ENCODE results near the gene MFRP.

The MFRP gene

DNA sequence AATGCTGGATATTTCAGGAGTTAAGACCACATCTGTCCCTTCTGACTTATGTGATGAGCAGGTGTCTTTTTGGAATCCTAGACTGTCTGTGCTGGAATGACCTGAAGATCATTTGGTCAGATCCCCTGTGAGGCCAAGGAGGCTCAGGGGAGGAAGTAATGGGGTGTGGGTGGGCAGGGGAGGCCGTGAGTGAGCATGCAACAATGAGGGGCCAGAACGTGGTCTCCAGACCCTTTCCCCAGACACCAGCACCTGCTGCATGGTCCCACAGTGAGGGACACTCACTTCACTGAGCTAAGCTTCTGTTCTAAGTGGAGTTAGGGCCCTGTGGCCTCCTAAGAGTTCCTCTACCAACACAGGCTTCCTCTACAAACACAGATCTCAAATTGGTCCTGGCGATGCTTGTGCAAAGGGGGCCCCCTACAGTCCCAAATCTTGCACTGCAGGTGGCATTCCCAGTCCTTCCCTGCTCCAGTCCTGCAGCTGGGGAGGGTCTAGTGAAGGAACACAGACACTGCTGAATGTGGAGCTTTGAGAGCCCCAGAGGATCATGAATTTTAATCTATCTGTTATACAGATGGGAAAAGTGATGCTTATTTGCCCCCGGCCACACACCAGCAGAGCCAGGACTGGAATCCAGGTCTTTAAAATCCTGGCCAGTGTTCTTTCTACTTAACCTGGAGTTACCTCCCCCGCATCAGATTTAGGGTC, 27.6 kb upstream of the MFRP start:
- no peak for TF ChIP-seq PAX5 (IDR thresholded peaks at IDR 0.05; ENCODE audit: insufficient read depth, low read length, severe bottlenecking)
- no peak for TF ChIP-seq POLR2A (IDR thresholded peaks at IDR 0.05; ENCODE audit: low read depth, low read length)
- TF ChIP-seq SPI1 (IDR thresholded peaks at IDR 0.05; ENCODE audit: low read depth, low read length) = no peak
- no peak for TF ChIP-seq POU2F2 (IDR thresholded peaks at IDR 0.05; ENCODE audit: low read depth, low read length)
- TF ChIP-seq POLR2AphosphoS5 (IDR thresholded peaks at IDR 0.05; ENCODE audit: low read depth, low read length) = no peak
- no peak for TF ChIP-seq TAF1 (IDR thresholded peaks at IDR 0.05; ENCODE audit: low read depth, low read length)
- FAIRE-seq (peak; percentile 38), DNase-seq (ENCODE audit: insufficient read length, low spot score) (no peak)

DNA sequence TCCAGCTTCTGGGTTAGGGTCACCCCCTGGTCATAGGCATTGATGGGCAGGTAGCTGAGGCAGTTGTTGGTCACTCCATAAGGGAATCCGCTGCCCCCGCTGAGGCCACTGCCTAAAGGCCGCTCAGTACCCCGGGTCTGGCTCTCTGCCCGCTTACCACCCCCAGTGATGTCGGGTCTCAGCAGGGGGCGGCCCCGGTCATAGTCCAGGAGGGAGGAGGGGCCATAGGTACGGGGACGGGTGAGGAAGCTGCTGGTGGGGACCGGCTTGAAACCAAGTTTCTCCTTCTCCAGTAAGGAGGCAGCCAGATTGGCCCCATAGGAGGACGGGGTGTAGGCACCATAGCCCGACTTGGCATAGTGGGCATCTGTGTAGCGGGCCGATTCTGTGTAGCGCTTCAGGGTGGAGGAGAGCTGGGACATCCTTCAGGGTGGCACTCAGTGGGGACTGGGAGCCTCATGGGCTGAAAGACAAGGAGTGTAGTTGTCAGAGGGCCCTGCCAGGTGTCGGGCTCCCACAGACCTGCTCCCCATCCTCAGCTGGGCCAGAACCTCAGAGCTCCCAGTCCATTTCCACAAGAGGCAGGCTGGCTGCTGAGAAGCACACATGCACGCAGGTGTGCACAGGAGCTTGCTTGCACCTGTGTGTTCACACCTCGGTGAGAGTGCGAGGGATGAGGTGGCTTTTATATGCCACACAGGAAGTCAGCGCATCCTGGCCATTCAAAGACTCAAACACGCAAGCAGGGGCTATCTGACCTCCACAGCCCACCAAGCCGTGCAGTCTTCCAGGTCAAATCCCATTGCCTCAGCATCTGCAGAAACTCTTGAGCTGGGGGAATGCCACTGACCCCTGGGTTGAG, 26.8 kb upstream of the MFRP start:
- DNase-seq (ENCODE audit: insufficient read length, low spot score) = no peak
- TF ChIP-seq POLR2AphosphoS5 (IDR thresholded peaks at IDR 0.05; ENCODE audit: low read depth, low read length) = no peak
- TF ChIP-seq POU2F2 (IDR thresholded peaks at IDR 0.05; ENCODE audit: low read depth, low read length) = no peak
- TF ChIP-seq SPI1 (IDR thresholded peaks at IDR 0.05; ENCODE audit: low read depth, low read length) = no peak
- no peak for TF ChIP-seq POLR2A (IDR thresholded peaks at IDR 0.05; ENCODE audit: low read depth, low read length)
- TF ChIP-seq PAX5 (IDR thresholded peaks at IDR 0.05; ENCODE audit: insufficient read depth, low read length, severe bottlenecking) = no peak
- TF ChIP-seq TAF1 (IDR thresholded peaks at IDR 0.05; ENCODE audit: low read depth, low read length) = no peak
- FAIRE-seq = no peak

DNA sequence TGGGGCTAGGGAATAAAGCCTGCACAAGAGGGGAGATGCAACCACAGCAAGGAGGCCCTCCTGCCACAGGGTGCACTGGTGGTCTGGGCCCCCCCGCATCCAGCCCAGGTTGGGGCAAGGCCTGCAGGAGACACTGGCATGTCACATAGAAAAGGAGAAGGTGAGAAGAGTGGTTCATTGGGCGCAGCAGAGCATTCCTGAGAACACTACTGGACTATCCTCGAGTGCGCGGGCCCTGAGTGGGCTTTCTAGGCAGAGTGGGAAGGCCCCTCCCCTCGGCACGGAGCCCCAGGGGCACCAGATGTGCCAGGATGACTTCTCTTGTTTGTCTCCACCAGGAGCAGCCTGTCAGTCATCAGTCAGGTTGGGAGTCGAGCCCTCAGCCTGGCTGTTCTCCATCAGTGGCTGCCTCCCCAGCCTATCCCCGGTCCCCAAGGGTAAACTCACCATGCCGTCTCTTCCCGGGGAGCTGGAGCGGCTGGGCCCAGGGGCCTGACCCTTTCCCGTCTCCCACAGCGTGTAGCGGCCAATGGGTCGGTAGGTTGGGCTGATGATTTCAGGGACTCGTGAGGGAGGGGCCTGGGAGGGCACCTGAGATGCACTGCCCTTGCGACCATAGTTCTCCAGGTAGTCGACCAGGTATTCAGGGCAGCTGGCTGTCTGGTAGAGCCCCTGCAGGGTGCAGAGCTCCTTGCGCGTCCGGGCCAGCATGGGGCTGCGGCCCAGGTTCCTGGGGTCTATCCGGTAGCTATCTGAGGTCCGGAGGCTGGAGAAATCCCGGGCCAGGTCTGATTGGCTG, 26.0 kb upstream of the MFRP start:
- FAIRE-seq = no peak
- TF ChIP-seq POU2F2 (IDR thresholded peaks at IDR 0.05; ENCODE audit: low read depth, low read length) = no peak
- TF ChIP-seq POLR2AphosphoS5 (IDR thresholded peaks at IDR 0.05; ENCODE audit: low read depth, low read length) = no peak
- TF ChIP-seq TAF1 (IDR thresholded peaks at IDR 0.05; ENCODE audit: low read depth, low read length) = no peak
- no peak for TF ChIP-seq PAX5 (IDR thresholded peaks at IDR 0.05; ENCODE audit: insufficient read depth, low read length, severe bottlenecking)
- TF ChIP-seq SPI1 (IDR thresholded peaks at IDR 0.05; ENCODE audit: low read depth, low read length) = no peak
- no peak for TF ChIP-seq POLR2A (IDR thresholded peaks at IDR 0.05; ENCODE audit: low read depth, low read length)
- DNase-seq (ENCODE audit: insufficient read length, low spot score) = no peak

DNA sequence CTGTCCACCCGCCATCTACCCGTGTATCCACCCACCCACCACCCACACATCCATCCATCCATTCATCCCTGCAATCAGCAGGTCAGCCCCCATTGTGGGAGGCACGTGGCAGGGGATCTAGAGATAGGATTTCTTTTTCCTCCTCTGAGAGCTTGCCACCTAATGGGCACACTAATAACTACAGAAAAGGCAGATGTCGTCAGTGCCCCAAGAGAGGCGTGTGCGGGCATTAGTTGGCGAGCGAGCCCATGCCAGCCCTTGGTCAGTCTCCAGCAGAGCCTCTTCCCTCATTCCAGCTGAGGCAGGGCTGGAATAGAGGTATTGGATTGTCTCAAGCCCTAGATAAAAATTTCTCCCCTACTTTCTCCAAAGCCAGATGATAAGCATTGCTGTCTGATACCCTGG, 25.3 kb upstream of the MFRP start:
- DNase-seq (ENCODE audit: insufficient read length, low spot score) (no peak), FAIRE-seq (no peak)
- no peak for TF ChIP-seq PAX5 (IDR thresholded peaks at IDR 0.05; ENCODE audit: insufficient read depth, low read length, severe bottlenecking)
- TF ChIP-seq POLR2AphosphoS5 (IDR thresholded peaks at IDR 0.05; ENCODE audit: low read depth, low read length) = no peak
- no peak for TF ChIP-seq POU2F2 (IDR thresholded peaks at IDR 0.05; ENCODE audit: low read depth, low read length)
- TF ChIP-seq POLR2A (IDR thresholded peaks at IDR 0.05; ENCODE audit: low read depth, low read length) = no peak
- TF ChIP-seq TAF1 (IDR thresholded peaks at IDR 0.05; ENCODE audit: low read depth, low read length) = no peak
- TF ChIP-seq SPI1 (IDR thresholded peaks at IDR 0.05; ENCODE audit: low read depth, low read length) = no peak

DNA sequence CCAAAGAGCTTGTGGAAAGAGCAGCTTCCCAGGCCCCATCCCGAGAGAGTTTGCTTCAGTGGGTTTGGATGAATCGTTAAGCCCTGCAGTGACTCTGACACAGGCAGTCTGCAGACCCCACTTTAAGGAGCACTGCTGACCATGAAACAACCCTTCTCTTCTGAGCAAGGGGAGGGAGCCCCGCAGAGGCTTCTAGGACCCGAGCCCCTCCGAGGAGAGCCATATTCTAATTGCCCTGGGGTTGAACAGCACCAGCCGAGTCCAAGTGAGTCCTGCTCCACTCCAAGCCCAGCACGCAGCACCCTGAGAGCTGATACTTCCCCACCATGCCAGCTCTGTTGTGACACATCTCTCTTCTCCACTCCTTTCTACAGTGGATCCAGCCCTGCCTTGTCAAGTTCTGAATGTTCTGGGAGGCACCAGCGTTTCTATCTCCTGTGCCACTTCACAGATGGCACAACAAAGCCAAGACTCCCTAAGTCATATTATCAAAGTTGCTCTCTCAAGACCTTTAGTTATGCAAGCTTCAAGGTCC, 24.6 kb upstream of the MFRP start:
- FAIRE-seq (no peak), DNase-seq (ENCODE audit: insufficient read length, low spot score) (no peak)
- TF ChIP-seq POLR2AphosphoS5 (IDR thresholded peaks at IDR 0.05; ENCODE audit: low read depth, low read length) = no peak
- TF ChIP-seq POLR2A (IDR thresholded peaks at IDR 0.05; ENCODE audit: low read depth, low read length) = no peak
- TF ChIP-seq TAF1 (IDR thresholded peaks at IDR 0.05; ENCODE audit: low read depth, low read length) = no peak
- no peak for TF ChIP-seq PAX5 (IDR thresholded peaks at IDR 0.05; ENCODE audit: insufficient read depth, low read length, severe bottlenecking)
- TF ChIP-seq SPI1 (IDR thresholded peaks at IDR 0.05; ENCODE audit: low read depth, low read length) = no peak
- no peak for TF ChIP-seq POU2F2 (IDR thresholded peaks at IDR 0.05; ENCODE audit: low read depth, low read length)

DNA sequence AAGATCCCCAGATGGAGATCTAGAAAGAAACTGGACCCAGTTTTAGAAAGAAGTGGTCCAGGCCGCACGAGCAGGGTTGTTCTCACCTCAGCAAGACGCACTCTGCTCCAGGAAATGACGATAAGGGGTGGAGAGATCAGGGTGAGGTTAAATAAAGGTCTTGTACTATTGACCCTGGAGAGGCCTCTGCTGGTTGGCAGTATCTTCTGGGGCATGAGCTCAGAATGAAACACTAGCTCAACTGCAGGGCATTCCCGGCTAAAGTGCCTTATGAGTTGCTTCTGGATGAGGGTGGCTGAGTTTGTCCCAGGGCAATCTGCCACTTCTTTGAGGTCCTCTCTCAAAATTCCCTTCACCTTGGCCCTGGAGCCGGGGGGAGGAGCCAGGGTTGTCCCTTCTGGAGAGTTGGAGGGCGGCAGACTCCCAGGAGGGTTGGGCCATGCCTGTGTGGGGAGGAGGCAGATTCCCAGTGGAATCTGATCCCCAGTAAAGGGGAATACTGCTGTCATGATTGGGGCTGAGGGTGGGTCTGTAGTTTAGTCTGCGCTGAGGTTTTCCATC, 24.1 kb upstream of the MFRP start:
- FAIRE-seq (no peak), DNase-seq (ENCODE audit: insufficient read length, low spot score) (no peak)
- TF ChIP-seq SPI1 (IDR thresholded peaks at IDR 0.05; ENCODE audit: low read depth, low read length) = no peak
- TF ChIP-seq PAX5 (IDR thresholded peaks at IDR 0.05; ENCODE audit: insufficient read depth, low read length, severe bottlenecking) = no peak
- TF ChIP-seq POU2F2 (IDR thresholded peaks at IDR 0.05; ENCODE audit: low read depth, low read length) = no peak
- TF ChIP-seq POLR2AphosphoS5 (IDR thresholded peaks at IDR 0.05; ENCODE audit: low read depth, low read length) = no peak
- TF ChIP-seq POLR2A (IDR thresholded peaks at IDR 0.05; ENCODE audit: low read depth, low read length) = no peak
- TF ChIP-seq TAF1 (IDR thresholded peaks at IDR 0.05; ENCODE audit: low read depth, low read length) = no peak

DNA sequence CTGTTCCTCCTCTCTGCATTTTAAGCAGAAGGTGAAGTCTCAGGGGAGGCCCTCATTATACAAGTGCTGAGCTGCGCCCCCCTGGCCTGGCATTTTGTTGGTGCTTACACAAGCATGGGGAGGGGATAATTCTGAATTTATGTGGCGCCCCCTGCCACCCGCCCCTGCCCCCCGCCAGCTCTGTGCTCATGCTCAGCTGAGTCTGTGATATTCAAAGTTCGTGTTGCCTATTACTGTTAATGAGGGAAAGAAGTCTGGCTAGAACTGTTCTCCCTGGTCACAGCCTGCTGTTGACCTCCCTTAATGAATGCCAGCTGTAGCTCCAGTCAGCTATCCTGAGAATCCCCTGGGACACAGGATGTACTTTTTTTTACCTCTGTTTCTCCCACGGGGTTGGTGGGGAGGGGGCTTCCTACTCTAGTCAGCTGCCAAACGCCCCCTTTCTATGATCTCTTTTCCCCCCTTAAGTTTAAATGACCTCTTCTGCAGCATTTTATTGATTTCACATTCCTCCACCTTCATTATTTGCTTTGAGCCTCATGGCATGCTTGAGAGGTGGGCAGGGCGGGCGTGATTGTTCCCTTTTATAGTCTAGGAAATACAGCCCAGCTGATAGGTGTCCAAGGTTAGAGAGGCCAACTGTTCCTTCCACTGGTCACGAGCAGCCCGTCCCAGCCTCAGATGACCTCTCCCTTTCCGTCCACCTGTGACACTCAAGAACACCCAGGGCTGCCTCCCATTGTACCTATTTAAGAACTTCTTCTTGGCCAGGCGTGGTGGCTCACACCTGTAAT, 22.8 kb upstream of the MFRP start:
- TF ChIP-seq TAF1 (IDR thresholded peaks at IDR 0.05; ENCODE audit: low read depth, low read length) (no peak), PAX5 (IDR thresholded peaks at IDR 0.05; ENCODE audit: insufficient read depth, low read length, severe bottlenecking) (no peak), POLR2A (IDR thresholded peaks at IDR 0.05; ENCODE audit: low read depth, low read length) (no peak), SPI1 (IDR thresholded peaks at IDR 0.05; ENCODE audit: low read depth, low read length) (no peak), POU2F2 (IDR thresholded peaks at IDR 0.05; ENCODE audit: low read depth, low read length) (no peak), POLR2AphosphoS5 (IDR thresholded peaks at IDR 0.05; ENCODE audit: low read depth, low read length) (no peak)
- FAIRE-seq (no peak), DNase-seq (ENCODE audit: insufficient read length, low spot score) (no peak)

All from GM12891 (cell line).